ENCODE measurements around the gene EPHB2.

GRCh38 chr1:22749919-22750684, 39.5 kb downstream of the EPHB2 start:
- TF ChIP-seq POLR2A (IDR thresholded peaks at IDR 0.05) (no peak), CTCF (IDR thresholded peaks at IDR 0.05) (no peak), POLR2AphosphoS5 (IDR thresholded peaks at IDR 0.05) (peak; percentile 28 to 89 (median 43)), EP300 (IDR thresholded peaks at IDR 0.05) (no peak)
